OCI-LY3 (cell line): ENCODE measurements around the gene PEX26.

ENCODE experiments used
- CTCF ChIP-seq: fragments of 200-600, 300-600 bp; sonication (generic); IDR thresholded peaks from 2 replicates; pipeline ENCODE4 v1.5.1; 2014; ENCODE audit warnings: antibody characterized with exemption, low read length, low read depth
- EZH2phosphoT487 ChIP-seq: fragments of 200-600 bp; shearing (Covaris generic); IDR thresholded peaks from 2 replicates; pipeline ENCODE4 v1.6.1; 2018; ENCODE audit warnings: antibody characterized with exemption, mixed run types, low read depth

GRCh38 chr22:18087350-18087855 lies 9.6 kb downstream of the PEX26 start:
- TF ChIP-seq CTCF (no peak), EZH2phosphoT487 (no peak)
